ENCODE measurements around the gene RABL6.

The RABL6 gene

GRCh38 chr9:136847088-136847825 lies 39.5 kb downstream of the RABL6 start:
- DNase-seq (ENCODE audit: low spot score), result no peak

GRCh38 chr9:136847826-136848392 lies 40.2 kb downstream of the RABL6 start:
- no peak for DNase-seq (ENCODE audit: low spot score)

- DNase-seq (ENCODE audit: low spot score), result no peak
These were observed 40.8 kb downstream of the RABL6 start for GRCh38 chr9:136848393-136849037.

- peak; percentile 99 for DNase-seq (ENCODE audit: low spot score)
These were observed 41.6 kb downstream of the RABL6 start, which contains the start of gene PHPT1 for GRCh38 chr9:136849038-136849959. PHPT1 (plus strand) TSS chr9:136849409; CDS start chr9:136849431, 22 bp downstream.

GRCh38 chr9:136849960-136850865 lies 42.5 kb downstream of the RABL6 start:
- no peak for DNase-seq (ENCODE audit: low spot score)

GRCh38 chr9:136850866-136851775 lies 43.4 kb downstream of the RABL6 start:
- no peak for DNase-seq (ENCODE audit: low spot score)

GRCh38 chr9:136851941-136852663 lies 44.4 kb downstream of the RABL6 start, which contains the start of gene MAMDC4:
MAMDC4 (plus strand) TSS chr9:136852346; CDS start chr9:136852417, 71 bp downstream.
- no peak for DNase-seq (ENCODE audit: low spot score)

GRCh38 chr9:136852664-136853595 lies 45.2 kb downstream of the RABL6 start:
- DNase-seq (ENCODE audit: low spot score), result no peak

- no peak for DNase-seq (ENCODE audit: low spot score)
These were observed 45.9 kb downstream of the RABL6 start for GRCh38 chr9:136853596-136854112.

GRCh38 chr9:136854113-136854841 lies 46.5 kb downstream of the RABL6 start:
- no peak for DNase-seq (ENCODE audit: low spot score)

- DNase-seq (ENCODE audit: low spot score), result no peak
These were observed 47.2 kb downstream of the RABL6 start for GRCh38 chr9:136854842-136855460.

- no peak for DNase-seq (ENCODE audit: low spot score)
These were observed 47.8 kb downstream of the RABL6 start for GRCh38 chr9:136855461-136856078.

- DNase-seq (ENCODE audit: low spot score), result no peak
These were observed 48.3 kb downstream of the RABL6 start for GRCh38 chr9:136856079-136856476.

- DNase-seq (ENCODE audit: low spot score), result no peak
These were observed 48.9 kb downstream of the RABL6 start for GRCh38 chr9:136856541-136857141.

GRCh38 chr9:136857166-136857565 lies 49.4 kb downstream of the RABL6 start:
- no peak for DNase-seq (ENCODE audit: low spot score)
